ENCODE measurements around the gene FUBP3.

- TF ChIP-seq EZH2 (IDR thresholded peaks at IDR 0.05; ENCODE audit: low read depth, unreplicated experiment) (no peak), NANOG (IDR thresholded peaks at IDR 0.05; ENCODE audit: borderline replicate concordance) (no peak), REST (IDR thresholded peaks at IDR 0.05; ENCODE audit: unreplicated experiment) (no peak), CTCF (conservative IDR thresholded peaks at IDR 0.05; ENCODE audit: low read depth in 2 of 2) (no peak), POLR2AphosphoS5 (IDR thresholded peaks at IDR 0.05; ENCODE audit: low read depth) (no peak), CREB1 (CRISPR knock-in tag; IDR thresholded peaks at IDR 0.05; ENCODE audit: low read depth) (no peak)
Observed at GRCh38 chr9:130632081-130632710, 52.8 kb downstream of the FUBP3 start.
